ENCODE data around the gene RBM39.

GRCh38 chr20:35669681-35670080, 72.4 kb downstream of the RBM39 start:
- TF ChIP-seq EZH2 (optimal IDR thresholded peaks at IDR 0.05; ENCODE audit: low read depth, low read length) = no peak
- no peak for TF ChIP-seq CTCF (IDR thresholded peaks at IDR 0.05; ENCODE audit: low read length)
